NCI-H1417 treated with DMSO at 0.1 percent for 48 hours (cell line): ENCODE measurements around the gene MAN1C1.
"Not testable (repeated sequence)": the region's sequence is repeated elsewhere in the genome, so short reads cannot be mapped to it uniquely, and the experiment has no call there.

ENCODE experiments used
- DNase-seq: peaks from one replicate; lab custom pipeline; 2025; lab: John Stamatoyannopoulos, UW

Gene MAN1C1

GRCh38 chr1:25634896-25635295, 18.3 kb downstream of the MAN1C1 start:
- DNase-seq, result no peak

GRCh38 chr1:25636141-25636540, 19.6 kb downstream of the MAN1C1 start:
- not testable (repeated sequence) for DNase-seq

- no peak for DNase-seq
These were observed 24.2 kb downstream of the MAN1C1 start for GRCh38 chr1:25640646-25641328.

- no peak for DNase-seq
These were observed 24.7 kb downstream of the MAN1C1 start for GRCh38 chr1:25641329-25641725.

DNA sequence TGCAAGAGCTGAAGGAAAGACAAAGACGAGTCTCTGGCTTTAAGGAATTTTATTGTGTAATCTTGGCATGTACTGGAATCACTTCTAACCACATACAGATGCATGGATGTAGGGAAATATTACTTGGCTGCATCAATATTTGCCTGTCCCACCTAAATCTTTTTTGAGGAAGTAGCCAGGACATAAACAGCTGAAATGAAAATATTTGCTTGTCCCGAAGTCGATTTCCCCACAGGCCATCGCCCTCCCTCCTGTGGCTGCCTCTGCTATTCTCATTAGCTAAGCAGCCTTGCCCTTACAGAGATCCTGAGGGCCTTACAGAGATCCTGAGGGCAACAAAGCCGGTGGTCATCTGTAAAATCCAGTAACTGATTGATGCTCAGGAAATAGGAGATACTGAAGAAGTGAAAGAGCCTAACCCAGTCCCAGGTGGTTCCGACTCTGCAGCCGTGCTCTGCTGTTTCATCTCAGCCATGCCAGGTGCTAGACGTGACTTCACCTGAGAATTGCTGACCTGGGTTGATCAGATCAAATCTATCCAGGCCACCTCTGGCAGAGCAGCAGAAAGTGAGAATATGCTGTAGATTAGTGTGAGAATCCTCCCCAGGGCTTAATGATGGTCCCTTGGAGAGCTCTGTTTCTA, 25.5 kb downstream of the MAN1C1 start:
- DNase-seq, result no peak

GRCh38 chr1:25642574-25643108, 26.1 kb downstream of the MAN1C1 start:
- no peak for DNase-seq

DNA sequence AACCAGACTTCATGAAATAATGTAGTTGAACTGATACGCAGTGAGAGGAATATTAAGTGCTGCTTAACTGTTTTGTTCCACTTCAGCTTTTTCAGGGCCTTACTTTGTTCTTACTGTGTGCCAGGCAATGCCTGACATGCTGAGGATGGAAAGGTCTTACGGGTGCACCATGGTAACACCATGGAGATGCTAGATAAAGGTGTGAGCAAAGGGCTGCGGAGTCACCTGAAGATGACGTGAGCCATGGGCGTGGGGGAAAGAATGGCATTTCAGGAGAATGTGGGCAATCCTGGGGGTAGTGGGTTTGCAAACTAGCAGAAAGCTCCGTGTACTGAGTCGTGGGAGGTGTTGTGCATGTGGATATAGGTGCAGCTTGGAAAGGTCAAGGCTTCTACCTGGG, 27.3 kb downstream of the MAN1C1 start:
- DNase-seq, result no peak

DNA sequence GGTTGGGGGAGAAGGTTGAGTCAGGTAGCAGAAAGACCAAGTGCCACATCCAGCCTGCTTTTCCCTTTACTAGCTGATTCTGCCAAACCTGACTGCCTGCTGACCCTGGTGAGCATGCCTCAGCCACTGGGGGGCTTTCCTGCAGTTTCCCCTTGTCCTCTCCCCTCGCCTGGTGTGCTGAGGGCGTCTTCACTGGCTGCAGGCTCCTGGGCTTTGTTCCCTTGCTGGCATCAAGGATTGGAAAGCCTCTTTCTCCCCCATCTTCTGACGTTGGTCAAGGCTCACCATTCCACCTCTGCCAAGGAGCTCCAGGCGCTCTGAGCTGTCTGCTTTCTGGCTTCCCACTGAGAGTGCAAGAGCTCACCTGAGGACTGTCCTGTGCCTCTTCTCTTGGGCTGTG, 28.4 kb downstream of the MAN1C1 start:
- DNase-seq, result no peak

DNA sequence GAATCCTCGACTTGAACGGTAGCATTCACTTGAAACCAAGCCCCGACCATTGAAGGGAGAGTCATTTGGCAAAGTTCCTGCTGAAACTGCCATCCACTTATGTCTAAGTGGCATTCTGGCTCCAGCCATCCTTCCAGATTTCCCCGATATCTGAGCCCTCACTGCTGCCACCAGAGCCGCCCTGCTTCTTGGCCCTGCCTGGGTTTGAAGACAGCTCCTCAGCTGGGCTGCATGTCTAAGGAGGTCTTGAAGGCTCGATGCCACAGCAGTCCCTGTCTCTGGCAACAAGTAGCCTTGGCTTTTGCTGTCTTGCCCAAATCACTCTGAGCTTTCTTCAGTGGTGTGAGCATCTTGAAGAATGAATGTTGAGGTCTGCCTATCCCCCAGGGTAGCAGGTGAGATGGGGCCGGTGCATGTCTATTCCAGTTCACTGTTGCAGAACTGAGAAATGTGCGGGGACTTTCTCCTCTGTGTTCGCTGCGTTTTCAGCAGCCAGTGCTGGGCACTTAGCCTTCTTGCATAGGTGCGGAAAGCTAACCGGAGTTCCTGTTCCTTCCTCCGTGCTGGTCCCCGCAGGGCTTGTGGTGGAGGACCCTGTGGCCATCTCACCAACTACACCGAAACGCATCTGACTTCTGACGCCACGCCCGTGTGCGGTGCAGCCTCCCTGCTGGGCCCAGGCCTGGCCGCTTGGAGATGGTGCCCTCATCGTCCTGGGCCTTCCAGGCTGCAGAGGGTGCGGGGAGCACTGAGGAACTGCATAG, 29.2 kb downstream of the MAN1C1 start:
- no peak for DNase-seq

DNA sequence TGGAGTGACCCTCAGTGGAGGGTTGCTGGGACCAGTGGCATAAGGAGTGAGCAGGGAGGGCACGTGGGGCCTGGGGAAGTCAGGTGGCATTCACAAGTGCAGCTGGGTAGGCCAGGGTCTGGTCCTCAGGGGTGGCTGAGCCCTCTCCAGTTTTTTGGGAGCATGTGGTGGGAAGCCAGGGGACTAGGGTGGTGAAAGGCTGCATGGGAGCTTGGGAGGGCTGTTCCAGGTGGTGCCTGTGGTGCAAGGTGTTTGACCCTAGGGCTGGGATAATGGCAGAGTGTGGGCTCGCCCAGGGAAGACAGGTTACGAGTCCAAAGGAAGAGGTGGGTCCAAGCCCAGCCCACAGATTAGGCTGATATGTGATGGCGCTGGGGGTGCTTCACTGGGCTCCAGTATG, 30.5 kb downstream of the MAN1C1 start:
- DNase-seq, result no peak

- DNase-seq, result no peak
These were observed 31.3 kb downstream of the MAN1C1 start for GRCh38 chr1:25647863-25648262.

DNA sequence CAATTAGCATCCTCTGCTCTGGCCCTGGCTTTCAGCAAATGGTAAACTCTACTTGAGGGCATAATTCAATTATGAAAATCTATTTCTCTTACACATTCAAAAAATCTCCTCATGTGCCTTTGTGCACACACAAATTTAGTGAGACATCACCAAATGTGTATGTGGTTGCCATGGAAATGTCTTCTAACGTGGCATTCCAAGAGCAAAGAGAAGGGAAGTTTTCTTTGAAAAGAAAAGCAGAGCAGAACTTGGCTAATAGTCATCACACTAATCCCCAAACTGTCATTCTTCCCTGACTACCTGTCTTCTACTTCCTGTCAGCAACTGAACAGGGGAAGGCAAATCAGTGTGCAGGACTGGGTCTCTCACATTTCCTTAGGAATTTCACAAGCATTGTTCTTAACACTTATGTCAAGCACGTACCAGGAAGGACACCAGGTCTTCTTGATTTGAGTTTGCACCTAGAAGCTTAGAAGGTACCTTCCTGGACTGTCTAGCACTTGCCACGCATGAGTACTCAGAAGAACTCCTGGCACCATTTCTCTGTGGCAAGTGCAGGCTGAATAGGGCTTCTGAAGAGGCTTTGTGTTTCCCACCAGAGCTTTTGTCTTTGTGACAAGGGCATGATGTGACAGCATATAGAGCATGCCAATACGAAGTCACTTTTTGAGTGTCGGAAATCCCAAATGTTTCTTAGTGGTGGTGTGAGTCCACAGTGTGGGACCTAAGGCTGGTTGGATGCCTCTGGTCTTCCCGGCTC, 32.3 kb downstream of the MAN1C1 start:
- no peak for DNase-seq

- DNase-seq, result no peak
These were observed 33.1 kb downstream of the MAN1C1 start for GRCh38 chr1:25649505-25650288.

DNA sequence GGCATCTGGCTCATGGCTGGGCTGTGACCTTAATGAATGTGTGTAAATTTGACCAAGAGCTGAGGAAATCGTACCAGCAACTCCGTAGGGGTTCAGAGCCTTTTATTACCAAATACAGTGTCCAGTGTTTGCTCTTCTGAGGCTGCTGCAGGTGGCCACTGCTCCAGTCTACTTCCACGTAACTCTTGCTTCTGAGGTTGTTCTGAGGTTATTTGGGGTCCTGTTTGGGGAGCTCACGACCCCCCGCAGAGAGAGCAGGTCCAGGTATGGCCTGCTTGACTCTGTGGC, 33.6 kb downstream of the MAN1C1 start:
- DNase-seq, result no peak

DNA sequence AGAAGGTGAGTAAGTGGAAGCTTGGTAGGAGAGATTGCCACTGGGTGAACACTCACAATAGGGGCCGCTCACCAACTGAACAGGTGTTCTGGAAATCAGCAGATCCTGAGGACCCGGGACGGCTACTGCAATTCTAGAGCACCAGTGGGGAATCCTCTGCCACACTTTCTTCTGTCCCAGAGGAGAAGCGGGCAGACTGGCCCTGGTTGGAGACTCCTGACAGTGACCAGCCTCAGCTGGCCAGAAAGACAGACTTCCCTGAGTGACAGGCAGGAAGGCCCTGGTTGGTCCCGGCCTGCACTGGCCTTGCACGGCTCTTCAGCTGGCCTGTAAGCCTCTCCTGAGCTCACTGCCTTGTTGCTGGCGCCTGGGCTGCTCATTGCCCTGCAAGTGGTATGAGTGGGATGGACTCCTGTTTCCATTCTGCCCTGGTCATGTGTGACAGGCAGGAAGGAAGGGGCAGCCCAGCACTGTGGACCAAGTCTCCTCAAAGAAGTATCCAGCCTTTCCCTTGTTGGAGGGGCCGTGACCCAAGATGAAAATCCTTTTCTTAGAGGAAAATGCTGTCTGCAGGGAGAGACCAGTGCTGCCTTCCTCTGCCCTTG, 34.5 kb downstream of the MAN1C1 start:
- no peak for DNase-seq

DNA sequence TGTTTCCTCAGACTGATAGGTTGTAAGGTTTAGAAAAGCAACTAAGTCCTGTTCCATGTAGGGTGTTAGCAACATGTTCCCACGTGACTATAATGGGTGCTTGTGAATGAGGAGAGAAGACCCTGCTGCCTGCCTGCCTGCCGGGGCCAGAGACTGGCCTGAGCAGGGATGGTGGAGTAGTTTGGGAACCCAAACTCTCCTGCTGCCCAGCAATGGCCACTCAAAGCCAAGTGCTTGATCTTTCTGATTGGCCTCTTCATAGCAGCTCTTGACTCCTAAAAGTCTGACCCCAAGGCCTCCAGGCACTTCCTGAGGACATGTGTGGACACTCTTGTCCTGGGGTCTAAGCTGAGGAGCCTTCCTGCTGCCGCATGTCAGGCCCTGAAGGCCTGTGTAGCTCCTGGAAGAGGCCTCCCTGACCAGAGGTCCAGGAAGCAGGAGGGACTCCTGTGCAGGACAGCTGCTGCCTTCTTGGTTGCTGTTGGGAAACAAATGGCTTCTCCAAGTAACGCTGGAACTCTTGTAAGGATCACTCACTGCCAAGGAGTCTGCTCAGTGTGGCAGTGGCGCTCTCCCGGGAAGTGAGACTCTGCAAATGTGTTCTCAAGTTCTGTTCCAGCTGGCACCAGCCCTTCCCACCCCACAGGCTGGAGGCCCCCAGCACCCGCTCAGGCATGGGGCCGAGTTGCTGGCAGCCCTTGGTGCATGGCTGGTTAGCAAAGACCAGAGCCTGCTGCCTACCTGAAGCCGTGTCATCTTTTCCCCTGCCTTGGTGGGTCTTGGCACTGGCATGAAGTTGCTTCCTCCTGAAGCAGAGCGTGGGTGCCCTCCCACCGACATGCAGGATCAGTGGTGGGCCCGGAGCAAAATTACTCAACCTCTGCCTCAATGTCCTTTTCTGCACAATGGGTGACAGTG, 35.5 kb downstream of the MAN1C1 start:
- DNase-seq, result no peak

GRCh38 chr1:25653558-25653957, 37.0 kb downstream of the MAN1C1 start:
- no peak for DNase-seq

- DNase-seq, result no peak
These were observed 37.6 kb downstream of the MAN1C1 start for GRCh38 chr1:25654109-25654660.

DNA sequence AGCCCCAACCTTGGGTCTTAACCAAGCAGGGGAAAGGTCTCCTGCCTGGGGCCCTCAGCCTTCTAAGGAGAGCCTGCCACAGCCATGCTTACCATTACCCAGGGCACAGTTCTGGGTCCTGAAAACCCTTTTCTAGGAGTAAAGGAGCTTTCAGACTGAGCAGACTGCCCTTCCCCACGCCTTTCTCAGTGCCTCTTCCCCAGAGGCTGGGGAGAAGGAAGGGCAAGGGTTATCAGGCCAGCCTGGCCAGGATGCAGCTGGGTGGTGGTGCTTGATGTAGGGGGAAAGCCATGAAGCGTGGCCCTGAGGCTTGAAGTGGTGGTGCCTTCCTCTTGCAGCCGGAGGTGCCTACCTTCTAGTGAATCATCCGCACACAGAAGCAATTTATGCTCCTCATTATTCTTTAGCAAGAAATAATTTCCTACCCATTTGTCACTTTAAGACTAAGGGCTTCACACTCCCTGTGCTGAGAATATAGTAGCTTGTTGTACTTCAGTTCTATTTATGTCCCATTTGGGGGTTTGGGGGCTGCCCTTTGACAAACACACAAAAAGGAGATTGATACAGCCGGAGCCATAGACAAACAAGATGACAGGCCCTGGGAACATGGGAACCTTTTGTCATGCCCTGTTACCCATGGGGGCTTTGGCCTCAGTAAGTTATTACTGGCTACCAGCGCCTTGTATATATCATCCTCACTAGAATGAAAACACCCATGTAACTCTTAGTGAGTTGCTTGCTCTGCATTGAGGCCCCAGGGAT, 40.7 kb downstream of the MAN1C1 start:
- DNase-seq, result no peak
